ENCODE results near the gene SMCP.

SMCP gene

GRCh38 chr1:152876827-152877226, 1.3 kb upstream of the SMCP start:
- no peak for TF ChIP-seq CTCF (IDR thresholded peaks at IDR 0.05; ENCODE audit: low read depth, low read length)
- no peak for DNase-seq (ENCODE audit: extremely low read depth, low read depth)

- TF ChIP-seq CTCF (IDR thresholded peaks at IDR 0.05; ENCODE audit: low read depth, low read length) = no peak
- no peak for DNase-seq (ENCODE audit: extremely low read depth, low read depth)
Observed at GRCh38 chr1:152879559-152880198, 1.6 kb downstream of the SMCP start.

GRCh38 chr1:152880316-152880715, 2.2 kb downstream of the SMCP start:
- TF ChIP-seq CTCF (IDR thresholded peaks at IDR 0.05; ENCODE audit: low read depth, low read length) = no peak
- no peak for DNase-seq (ENCODE audit: extremely low read depth, low read depth)

- no peak for DNase-seq (ENCODE audit: extremely low read depth, low read depth)
- TF ChIP-seq CTCF (IDR thresholded peaks at IDR 0.05; ENCODE audit: low read depth, low read length) = no peak
Observed at GRCh38 chr1:152880907-152881306, 2.8 kb downstream of the SMCP start.

- TF ChIP-seq CTCF (IDR thresholded peaks at IDR 0.05; ENCODE audit: low read depth, low read length) = no peak
- no peak for DNase-seq (ENCODE audit: extremely low read depth, low read depth)
Observed at GRCh38 chr1:152884085-152884484, 6.0 kb downstream of the SMCP start.

GRCh38 chr1:152884506-152884905, 6.4 kb downstream of the SMCP start:
- no peak for TF ChIP-seq CTCF (IDR thresholded peaks at IDR 0.05; ENCODE audit: low read depth, low read length)
- DNase-seq (ENCODE audit: extremely low read depth, low read depth) = no peak

- TF ChIP-seq CTCF (IDR thresholded peaks at IDR 0.05; ENCODE audit: low read depth, low read length) = no peak
Observed at GRCh38 chr1:152884966-152885624, 7.0 kb downstream of the SMCP start.

More at GRCh38 chr1:152884966-152885624, 7.0 kb downstream of the SMCP start:
- DNase-seq (ENCODE audit: extremely low read depth, low read depth) = no peak
